ENCODE measurements around the gene NRDE2. TPM values are rescaled to one million over a fixed set of nuclear protein-coding genes. Genes with fewer than 3 reads are reported as not detected.

The NRDE2 gene
- total and polyA plus RNA-seq, 2 experiments from 2014 or later: 7.9 to 13.1 TPM

GRCh38 chr14:90301122-90301521 is 30.6 kb downstream of the NRDE2 start:
- Histone ChIP-seq H3K27me3 (no peaks in the 10 kb centered on the region), H3K4me3 (no peak overlapping the region), H3K27ac (no peak overlapping the region), H3K4me1 (ENCODE audit: low read depth) (peaks cover 12% of the 10 kb centered on the region), H3K9me3 (ENCODE audit: low read depth) (no peaks in the 10 kb centered on the region), H3K36me3 (peaks cover 12% of the 10 kb centered on the region)
- no peak for TF ChIP-seq CTCF (IDR thresholded peaks at IDR 0.05; ENCODE audit: low read depth, low read length)
- no peak for DNase-seq (ENCODE audit: low read depth in 1 of 2, low spot score in 1 of 2)

GRCh38 chr14:90300611-90301047 is 31.1 kb downstream of the NRDE2 start:
- peaks cover 12% of the 10 kb centered on the region for H3K36me3 ChIP-seq
- peak in 1 of 2 donors; percentile 63 for DNase-seq (ENCODE audit: low read depth in 1 of 2, low spot score in 1 of 2)
- H3K27me3 ChIP-seq: no peaks in the 10 kb centered on the region

GRCh38 chr14:90299408-90299807 is 32.3 kb downstream of the NRDE2 start:
- peaks cover 12% of the 10 kb centered on the region for H3K4me1 ChIP-seq (ENCODE audit: low read depth)
- no peak overlapping the region for H3K27ac ChIP-seq
- H3K9me3 ChIP-seq (ENCODE audit: low read depth): no peaks in the 10 kb centered on the region
- no peak for TF ChIP-seq CTCF (IDR thresholded peaks at IDR 0.05; ENCODE audit: low read depth, low read length)
- H3K4me3 ChIP-seq: no peak overlapping the region
- no peaks in the 10 kb centered on the region for H3K27me3 ChIP-seq
- no peak for DNase-seq (ENCODE audit: low read depth in 1 of 2, low spot score in 1 of 2)
- peaks cover 12% of the 10 kb centered on the region for H3K36me3 ChIP-seq

More at GRCh38 chr14:90300611-90301047, 31.1 kb downstream of the NRDE2 start:
- Histone ChIP-seq H3K4me1 (ENCODE audit: low read depth) (peaks cover 12% of the 10 kb centered on the region), H3K27ac (no peak overlapping the region), H3K9me3 (ENCODE audit: low read depth) (no peaks in the 10 kb centered on the region), H3K4me3 (no peak overlapping the region)
- TF ChIP-seq CTCF (IDR thresholded peaks at IDR 0.05; ENCODE audit: low read depth, low read length): no peak

GRCh38 chr14:90297876-90298629 is 33.7 kb downstream of the NRDE2 start:
- H3K27me3 ChIP-seq: no peaks in the 10 kb centered on the region
- no peak for TF ChIP-seq CTCF (IDR thresholded peaks at IDR 0.05; ENCODE audit: low read depth, low read length)
- no peak overlapping the region for H3K4me3 ChIP-seq
- peaks cover 4% of the 10 kb centered on the region for H3K36me3 ChIP-seq
- no peak overlapping the region for H3K27ac ChIP-seq
- no peaks in the 10 kb centered on the region for H3K9me3 ChIP-seq (ENCODE audit: low read depth)
- H3K4me1 ChIP-seq (ENCODE audit: low read depth): peaks cover 12% of the 10 kb centered on the region
- DNase-seq (ENCODE audit: low read depth in 1 of 2, low spot score in 1 of 2): no peak

GRCh38 chr14:90296641-90297040 is 35.1 kb downstream of the NRDE2 start:
- TF ChIP-seq CTCF (IDR thresholded peaks at IDR 0.05; ENCODE audit: low read depth, low read length): no peak
- Histone ChIP-seq H3K4me1 (ENCODE audit: low read depth) (no peaks in the 10 kb centered on the region), H3K9me3 (ENCODE audit: low read depth) (no peaks in the 10 kb centered on the region), H3K36me3 (peaks cover 3% of the 10 kb centered on the region), H3K27me3 (no peaks in the 10 kb centered on the region), H3K4me3 (no peak overlapping the region), H3K27ac (no peak overlapping the region)
- DNase-seq (ENCODE audit: low read depth in 1 of 2, low spot score in 1 of 2): no peak
